22Rv1 (cell line): ENCODE measurements around the gene NDST3.

Experiments
- H3K27ac ChIP-seq: fragments of 450-650 bp; 2 replicates; pipeline ENCODE4 v1.5.1; 2017
- CTCF ChIP-seq: fragments of 450-650 bp; IDR thresholded peaks from 2 replicates; pipeline ENCODE4 v1.5.1; 2017; ENCODE audit warnings: mild to moderate bottlenecking
- ZFX ChIP-seq: fragments of 450-650 bp; IDR thresholded peaks from 2 replicates; pipeline ENCODE4 v1.6.1; 2017; ENCODE audit warnings: antibody characterized with exemption, borderline replicate concordance

Gene NDST3

GRCh38 chr4:118112117-118113046 is 78.1 kb downstream of the NDST3 start:
- no peak overlapping the region for H3K27ac ChIP-seq
- TF ChIP-seq CTCF (no peak), ZFX (no peak)

GRCh38 chr4:118113220-118113619 is 78.9 kb downstream of the NDST3 start:
- no peak for TF ChIP-seq ZFX
- H3K27ac ChIP-seq = no peak overlapping the region

- H3K27ac ChIP-seq = no peak overlapping the region
- TF ChIP-seq CTCF (no peak), ZFX (no peak)
Observed at GRCh38 chr4:118114720-118115119, 80.4 kb downstream of the NDST3 start.

GRCh38 chr4:118120120-118120760 is 86.0 kb downstream of the NDST3 start:
- no peak overlapping the region for H3K27ac ChIP-seq
- TF ChIP-seq CTCF (no peak), ZFX (no peak)

GRCh38 chr4:118124997-118125396 is 90.7 kb downstream of the NDST3 start:
- H3K27ac ChIP-seq = no peak overlapping the region
- TF ChIP-seq CTCF = no peak
- no peak for TF ChIP-seq ZFX

GRCh38 chr4:118139241-118139640 is 105.0 kb downstream of the NDST3 start:
- TF ChIP-seq ZFX (no peak), CTCF (no peak)
- H3K27ac ChIP-seq = no peak overlapping the region

- TF ChIP-seq CTCF (no peak), ZFX (no peak)
- no peak overlapping the region for H3K27ac ChIP-seq
Observed at GRCh38 chr4:118141240-118141639, 107.0 kb downstream of the NDST3 start.
